ENCODE data around the gene SEC16B.

DNA sequence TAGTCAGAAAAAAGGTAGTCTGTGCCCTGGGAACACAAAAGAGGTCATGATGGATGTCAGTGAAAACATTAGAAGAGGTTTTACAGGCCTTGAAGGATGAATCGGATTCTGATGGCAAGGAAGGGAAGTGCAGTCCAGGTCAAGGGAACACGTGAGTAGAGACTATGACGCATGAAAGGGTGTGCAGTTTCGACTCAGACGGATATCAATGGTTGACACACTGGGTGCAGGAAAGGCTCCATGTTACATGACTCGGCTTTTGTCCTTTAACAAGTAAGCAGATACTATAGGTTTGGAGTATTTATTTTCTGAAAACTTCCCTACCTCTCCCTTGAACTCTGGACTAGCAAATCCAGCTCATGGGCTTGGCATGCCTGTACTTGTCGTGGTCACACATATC lies 55.3 kb downstream of the SEC16B start:
- TF ChIP-seq, protein P1, sequence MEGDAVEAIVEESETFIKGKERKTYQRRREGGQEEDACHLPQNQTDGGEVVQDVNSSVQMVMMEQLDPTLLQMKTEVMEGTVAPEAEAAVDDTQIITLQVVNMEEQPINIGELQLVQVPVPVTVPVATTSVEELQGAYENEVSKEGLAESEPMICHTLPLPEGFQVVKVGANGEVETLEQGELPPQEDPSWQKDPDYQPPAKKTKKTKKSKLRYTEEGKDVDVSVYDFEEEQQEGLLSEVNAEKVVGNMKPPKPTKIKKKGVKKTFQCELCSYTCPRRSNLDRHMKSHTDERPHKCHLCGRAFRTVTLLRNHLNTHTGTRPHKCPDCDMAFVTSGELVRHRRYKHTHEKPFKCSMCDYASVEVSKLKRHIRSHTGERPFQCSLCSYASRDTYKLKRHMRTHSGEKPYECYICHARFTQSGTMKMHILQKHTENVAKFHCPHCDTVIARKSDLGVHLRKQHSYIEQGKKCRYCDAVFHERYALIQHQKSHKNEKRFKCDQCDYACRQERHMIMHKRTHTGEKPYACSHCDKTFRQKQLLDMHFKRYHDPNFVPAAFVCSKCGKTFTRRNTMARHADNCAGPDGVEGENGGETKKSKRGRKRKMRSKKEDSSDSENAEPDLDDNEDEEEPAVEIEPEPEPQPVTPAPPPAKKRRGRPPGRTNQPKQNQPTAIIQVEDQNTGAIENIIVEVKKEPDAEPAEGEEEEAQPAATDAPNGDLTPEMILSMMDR (conservative IDR thresholded peaks at IDR 0.05 in 1 of 2, IDR thresholded peaks at IDR 0.05 in 1 of 2; ENCODE audit: low read depth in 1 of 2, low read length in 2 of 2), result no peak
- TF ChIP-seq EZH2 (IDR thresholded peaks at IDR 0.05; ENCODE audit: low read length, missing control alignments), result no peak

Data from fibroblast of lung (primary cell).